Activated CD8-positive, alpha-beta memory T cell treated with anti-CD3 and anti-CD28 coated beads, Interleukin-2, amount 50 U/mL, for 4 hours (primary cell): ENCODE measurements around the gene SGSH.
A peak's percentile ranks its signal among the peaks of the same experiment; 100 is the strongest.
"Not testable (repeated sequence)": the region's sequence is repeated elsewhere in the genome, so short reads cannot be mapped to it uniquely, and the experiment has no call there.

Source experiments
- DNase-seq: peaks from one replicate; pipeline ENCODE4 v3.0.0-alpha.2; 2020

SGSH gene

DNA sequence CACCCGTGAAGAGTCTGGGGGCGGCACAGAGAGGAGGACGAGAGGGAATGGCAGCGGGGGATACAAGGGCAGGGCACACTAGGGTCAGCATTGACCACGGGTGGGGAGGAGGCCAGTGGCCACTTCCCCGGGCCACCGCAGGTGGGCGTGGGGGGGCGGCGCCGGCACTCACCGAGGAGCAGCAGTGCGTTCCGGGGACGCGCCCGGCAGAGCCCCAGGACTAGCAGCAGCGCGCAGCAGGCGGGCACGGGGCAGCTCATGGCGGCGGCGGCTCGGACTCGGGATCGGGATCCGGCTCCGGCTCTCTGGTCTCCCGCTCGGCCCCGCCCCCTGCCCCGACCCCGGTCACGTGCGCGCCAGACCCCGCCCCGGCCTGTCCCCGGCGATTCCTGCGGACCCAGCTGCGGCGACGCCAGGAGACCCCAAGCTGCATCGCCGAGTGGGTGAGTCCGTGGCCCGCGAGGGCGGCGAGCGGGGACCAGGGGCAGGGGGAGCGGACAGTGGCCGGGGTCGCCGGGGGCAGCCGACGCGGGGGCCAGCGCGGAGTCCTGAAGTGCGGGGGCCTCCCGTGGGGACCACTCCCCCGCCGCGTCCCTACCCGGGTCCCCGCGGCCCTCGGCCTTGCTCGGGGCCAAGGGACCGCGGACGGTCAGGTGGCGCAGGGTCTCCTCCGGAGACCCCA lies at the start of gene SGSH, which contains the start of gene SLC26A11:
Gene SGSH (minus strand): TSS at position 280 of the 682 bp plus-strand sequence. CDS start 20 bp downstream, at position 260.
Gene SLC26A11 (plus strand): TSS at position 374 of the 682 bp plus-strand sequence. CDS start 1,134 bp downstream, outside the sequence.
- DNase-seq = peak; percentile 58

DNA sequence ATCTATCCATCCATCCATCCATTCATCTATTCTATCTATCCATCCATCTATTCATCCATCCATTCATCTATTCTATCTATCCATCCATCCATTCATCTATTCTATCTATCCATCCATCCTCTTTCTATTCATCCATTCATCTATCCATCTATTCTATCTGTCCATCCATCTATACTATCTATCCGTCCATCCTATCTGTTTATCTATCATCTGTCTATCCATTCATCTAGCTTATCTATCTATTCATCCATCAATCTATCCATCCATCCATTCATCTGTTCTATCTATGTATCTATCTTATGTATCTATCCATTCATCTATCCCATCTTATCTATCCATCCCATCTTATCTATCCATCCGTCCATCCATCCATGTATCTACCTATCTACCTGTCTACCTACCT lies 49.3 kb upstream of the SGSH start:
- no peak for DNase-seq

DNA sequence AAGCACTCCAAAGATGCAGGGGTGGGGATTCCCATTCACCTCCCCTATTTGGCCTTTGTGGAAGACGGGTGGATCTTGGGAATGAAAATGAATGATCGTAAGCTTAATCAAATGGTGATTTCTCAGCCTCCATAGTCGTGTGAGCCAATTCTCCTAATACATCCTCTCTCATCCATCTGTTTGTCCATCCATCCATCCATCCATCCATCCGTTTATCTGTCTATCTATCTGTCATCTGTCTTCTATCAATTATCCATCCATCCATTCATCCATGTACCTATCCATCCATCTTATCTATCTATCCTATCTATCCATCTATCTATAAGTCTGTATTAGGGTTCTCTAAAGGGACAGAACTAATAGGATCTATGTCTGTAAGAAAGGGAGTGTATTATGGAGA lies 48.3 kb upstream of the SGSH start:
- DNase-seq = no peak

DNA sequence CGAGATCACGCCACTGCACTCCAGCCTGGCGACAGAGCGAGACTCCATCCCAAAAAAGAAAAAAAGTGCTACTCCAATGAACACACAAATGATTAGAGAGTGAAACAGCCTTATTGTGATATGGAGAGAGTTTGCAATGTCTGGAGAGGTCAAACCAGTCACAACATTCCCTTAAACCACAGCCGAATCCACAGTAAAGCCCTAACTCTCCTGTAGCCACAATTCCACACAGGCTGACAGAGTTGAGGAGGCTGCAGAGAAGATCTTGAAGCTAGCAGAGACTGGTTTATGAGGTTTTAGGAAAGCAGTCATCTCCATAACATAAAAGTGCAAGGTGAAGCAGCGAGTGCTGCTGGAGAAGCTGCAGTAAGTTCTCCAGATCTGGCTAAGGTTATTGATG lies 47.3 kb upstream of the SGSH start:
- DNase-seq = no peak

DNA sequence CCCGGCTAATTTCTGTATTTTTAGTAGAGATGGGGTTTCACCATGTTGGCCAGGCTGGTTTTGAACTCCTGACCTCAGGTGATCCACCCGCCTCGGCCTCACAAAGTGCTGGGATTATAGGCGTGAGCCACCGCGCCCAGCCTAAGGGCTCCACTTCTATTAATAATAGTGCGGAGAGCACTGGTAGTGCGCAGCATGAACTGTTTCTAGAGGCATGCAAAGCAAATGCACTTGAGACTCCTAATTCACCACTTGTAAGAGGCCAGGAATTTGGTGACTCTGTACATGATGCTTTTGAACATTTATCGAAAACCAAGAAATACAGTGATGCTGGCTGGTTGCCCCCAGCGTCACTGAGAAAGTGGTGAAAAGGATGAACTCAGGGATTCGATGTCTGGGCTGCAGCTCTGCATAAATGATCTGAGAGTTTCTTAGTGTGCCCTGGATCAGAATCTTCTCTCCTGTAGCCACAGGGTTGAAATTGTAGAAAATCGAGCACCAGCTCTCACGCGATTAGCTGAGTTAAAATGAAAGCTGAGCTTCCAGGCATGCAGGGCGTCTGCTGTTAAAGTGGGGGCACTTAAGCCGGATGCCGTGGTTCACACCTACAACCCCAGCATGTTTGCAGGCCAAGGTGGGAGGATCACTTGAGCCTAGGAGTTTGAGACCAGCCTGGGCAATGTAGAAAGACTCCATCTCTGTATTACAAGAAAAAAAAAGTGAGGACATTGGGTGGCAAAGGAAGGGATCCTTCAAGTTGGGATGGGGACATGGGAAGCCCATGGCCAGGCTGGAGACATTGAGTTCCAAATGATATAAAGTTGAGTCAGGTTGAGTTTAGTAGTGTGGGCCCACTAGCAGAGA lies 45.3 kb upstream of the SGSH start:
- peak; percentile 60 for DNase-seq

DNA sequence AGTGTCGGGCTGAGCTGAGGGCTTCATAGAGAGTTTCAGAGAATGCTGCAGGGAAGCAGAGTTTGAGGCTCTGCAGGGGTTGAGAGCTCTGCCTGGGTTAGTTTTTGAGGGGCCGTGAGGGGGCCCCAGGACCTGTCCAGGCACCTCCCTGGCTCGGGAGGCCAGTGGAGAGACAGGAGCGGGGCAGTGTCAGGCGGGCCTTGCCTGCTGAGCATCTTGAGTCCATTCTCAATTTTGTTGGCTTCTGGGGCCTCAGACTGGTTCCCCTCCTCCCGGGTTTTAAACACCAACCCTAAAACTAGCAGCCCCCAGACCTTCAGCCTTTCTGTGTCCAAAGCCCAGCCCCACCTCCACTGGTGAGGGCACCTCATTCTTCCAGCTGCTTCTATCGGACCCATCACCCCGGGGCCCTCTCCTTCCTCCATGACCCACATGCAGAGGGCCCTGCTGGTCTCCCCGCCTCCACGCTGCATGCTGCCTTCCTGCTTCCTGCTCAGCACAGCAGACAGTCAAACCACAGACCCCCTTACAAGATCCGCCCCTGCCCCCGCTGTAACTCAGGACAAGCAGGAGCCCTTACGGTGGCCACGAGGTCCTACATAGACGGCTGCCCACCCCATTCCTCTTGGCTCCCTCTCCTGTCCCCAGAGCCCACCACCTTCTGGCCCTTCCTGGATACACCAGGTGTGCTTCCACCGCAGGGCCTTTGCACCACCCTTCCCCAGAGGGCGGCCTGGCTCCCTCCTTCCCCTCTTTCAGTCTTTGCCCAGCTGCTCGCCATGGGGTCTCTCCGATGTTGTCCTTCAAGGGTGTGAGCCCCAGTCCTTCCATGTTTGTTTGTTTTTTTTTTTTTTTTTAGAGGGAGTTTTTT lies 44.3 kb upstream of the SGSH start:
- peak; percentile 67 for DNase-seq

DNA sequence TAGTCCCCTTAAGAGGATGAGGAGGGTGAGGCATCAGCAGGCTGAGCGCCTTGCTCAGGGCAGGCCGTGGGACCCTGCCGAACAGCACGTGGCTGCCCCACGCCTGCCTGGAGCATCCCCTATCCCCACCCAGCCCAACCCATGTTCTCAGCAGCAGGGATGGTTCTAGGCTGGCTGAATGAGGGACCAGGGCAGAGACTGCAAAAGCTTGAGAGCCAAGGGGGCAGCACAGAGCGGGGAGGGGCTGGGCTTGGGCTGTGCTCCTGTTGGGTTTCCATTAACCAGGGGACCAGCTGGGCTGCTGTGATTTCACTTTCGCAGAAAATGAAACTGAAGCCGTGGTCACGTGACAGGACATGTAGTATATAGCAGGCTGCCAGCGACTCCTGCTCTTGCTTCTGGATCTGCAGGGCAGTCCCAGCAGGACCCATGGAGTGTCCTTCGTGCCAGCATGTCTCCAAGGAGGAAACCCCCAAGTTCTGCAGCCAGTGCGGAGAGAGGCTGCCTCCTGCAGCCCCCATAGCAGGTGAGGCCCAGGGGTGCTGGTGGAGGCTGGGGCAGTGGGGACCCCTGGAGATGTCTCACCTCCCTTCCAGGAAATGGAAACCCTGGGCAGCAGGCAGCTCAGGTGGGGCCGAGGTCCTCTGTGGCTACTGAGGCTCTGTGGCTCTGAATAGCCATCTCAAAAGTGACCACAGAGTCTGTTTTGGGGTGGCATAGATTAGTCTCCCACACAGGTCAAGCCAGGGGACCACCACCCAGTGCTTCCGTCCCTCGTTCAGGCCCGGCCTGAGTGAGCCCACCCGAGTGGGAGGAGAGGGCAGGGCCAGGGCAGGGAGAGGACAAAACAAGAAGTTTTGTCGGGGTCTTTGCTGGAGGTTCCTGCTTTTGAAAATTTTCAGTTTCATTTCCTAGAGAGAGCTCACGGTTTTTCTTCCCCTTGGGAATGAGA lies 43.4 kb upstream of the SGSH start:
- peak; percentile 81 for DNase-seq

DNA sequence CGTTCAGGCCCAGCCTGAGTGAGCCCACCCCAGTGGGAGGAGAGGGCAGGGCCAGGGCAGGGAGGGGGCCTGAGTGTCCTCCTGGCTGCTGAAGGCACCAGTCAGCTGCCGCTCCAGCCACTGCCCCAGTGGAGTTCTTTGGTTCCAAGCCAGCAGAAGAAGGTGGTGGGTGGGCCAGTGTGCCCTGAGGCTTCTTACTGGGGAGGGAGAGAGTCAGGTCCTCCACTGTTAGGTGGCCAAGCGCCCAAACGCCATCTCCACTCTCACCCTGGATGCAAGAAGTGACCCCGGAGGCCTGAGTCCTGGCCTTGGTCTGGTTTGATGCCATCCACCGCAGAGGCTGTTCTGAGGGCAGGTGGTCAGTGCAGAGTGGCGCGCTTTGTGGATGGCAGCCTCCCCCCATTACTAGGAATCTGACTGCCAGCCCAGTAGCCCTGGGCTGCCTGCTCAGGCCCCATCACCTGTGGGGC lies 42.7 kb upstream of the SGSH start:
- DNase-seq = no peak

DNA sequence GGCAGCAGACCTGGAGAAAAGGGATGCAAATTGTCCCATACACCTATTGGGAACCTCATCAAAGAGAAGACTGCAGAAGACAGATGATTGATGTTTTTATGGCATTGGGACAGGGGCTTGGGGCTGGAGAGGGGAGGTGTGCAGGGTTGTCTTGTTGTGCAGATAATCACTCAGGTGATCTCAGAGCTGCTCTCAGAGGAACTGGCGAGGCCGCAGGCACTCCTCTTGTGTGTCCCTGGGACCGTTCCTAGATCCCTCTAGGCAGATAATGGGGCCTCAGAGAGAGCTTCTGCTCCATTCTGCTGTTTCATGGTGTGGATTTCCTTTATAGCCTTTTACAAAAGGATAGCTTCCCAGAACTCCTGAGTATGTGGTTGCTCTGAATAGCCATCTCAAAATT lies 42.2 kb upstream of the SGSH start:
- DNase-seq = no peak

DNA sequence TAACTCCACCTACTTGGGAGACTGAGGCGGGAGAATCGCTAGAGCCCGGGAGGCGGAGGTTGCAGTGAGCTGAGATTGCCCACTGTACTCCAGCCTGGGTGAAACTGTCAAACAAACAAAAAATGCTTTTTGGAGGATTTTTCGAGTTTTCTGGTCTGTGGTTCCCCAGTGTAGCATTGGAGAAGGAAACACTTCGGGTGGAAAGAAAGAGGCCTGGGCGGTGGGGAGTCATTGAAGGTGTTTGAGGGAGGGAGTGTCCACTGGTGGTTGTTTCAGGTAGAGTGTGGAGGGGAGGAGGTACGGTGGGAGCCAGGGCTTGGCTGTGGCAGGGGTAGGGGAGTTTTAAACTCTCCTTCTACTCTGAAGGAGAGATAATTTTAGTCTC lies 41.8 kb upstream of the SGSH start:
- DNase-seq = no peak

DNA sequence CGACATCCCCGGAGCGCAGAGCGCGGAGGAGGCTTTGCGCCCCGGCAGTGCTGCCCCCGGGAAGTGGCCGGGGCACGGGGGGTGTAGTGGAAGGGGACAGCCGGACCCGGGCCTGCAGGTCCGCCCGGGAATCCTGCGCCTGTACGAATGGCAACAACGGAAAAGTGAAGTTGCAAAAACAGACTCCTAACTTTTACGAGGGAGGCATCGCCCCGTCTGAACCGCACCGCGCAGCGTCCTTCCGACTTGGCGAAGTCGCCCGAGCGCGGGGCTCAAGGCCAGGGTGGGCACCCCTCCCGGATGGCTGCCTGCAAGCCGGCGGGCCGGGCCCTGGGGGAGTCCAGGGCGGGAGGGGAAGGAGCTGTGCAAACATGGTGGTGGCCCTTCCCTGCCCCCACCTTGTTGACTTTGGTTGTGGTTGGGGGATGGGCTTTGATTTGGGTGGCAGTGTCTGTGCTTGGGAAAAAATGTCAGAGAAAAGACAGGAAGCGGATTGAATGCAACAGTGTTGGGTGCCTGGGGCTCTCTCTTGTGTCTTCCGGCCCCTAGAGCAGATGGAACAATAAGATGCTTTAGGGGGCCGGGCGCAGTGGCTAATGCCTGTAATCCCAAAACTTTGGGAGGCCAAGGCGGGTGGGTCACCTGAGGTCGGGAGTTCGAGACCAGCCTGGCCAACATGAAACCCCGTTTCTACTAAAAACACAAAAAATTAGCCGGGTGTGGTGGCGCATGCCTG lies 41.2 kb upstream of the SGSH start:
- DNase-seq = peak; percentile 57

DNA sequence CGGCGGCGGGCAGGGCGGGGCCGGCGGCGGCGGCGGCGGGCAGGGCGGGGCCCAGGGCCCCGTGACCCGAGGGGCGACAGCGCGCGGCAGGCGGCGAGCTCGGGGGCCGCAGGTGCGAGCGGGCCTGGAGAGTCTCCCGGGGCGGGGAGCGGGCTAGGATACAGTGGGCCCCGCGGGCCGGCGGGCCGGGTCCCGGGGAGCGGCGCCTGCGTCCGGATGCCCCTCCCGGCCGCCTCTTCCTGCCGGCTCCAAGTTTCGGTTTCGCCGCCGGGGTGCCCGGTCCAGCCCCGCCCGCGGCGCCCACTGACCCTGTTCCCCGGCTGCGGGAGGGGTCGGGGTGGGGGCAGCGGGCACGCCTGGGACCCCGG lies 40.6 kb upstream of the SGSH start, which contains the start of gene RNF213:
Gene RNF213 (plus strand): TSS at position 62 of the 368 bp plus-strand sequence. CDS start 2,830 bp downstream, outside the sequence.
- DNase-seq = peak; percentile 55

DNA sequence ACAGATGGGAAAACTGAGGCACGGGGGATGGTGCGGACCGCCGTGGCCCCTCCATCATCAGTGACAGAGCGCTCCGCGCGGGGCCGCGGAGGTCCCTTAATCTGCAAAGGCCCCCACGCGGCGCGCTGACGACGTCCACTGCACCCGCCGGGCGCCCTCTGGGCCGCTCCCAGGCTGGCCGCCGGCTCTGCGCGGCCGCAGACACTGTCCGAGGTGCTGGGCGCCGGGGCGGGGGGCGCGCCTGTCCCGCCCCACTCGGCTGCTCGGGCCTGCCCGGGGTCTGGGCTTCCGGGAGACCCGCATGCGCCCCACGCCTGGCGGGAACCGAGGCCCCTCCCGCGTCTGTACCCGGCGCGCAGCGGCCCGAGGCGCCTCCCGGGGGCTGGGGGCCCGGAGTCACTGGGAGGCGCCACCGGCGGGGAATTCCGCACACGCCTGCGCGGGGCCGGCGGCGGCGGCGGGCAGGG lies 40.0 kb upstream of the SGSH start:
- peak; percentile 82 for DNase-seq

DNA sequence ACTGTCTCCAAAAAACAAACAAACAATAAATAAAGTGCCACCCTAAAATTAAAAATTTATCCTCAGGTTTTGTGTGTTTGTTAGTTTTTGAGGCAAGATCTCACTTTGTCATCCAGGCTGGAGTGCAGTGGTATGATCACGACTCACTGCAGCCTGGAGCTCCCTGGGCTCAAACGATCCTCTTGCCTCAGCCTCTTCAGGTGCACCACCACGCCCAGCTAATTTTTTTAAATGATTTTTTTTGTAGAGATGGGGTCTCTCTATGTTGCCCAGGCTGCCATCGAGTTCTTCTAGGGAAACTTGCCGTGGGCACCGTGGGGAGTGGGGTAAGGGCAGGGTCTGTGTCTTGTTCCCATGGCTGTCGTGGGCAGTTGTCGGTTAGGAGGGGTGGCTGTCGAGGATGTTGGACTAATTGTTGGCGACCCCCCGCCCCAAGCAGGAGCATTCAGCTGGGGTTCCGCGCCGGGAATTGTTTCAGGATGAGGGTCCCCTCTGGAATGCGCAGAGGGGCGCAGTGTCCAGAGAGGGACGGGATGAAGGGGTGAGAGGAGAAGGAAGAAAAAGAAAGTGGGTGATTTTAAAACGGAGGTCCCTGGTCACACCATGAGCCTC lies 39.4 kb upstream of the SGSH start:
- DNase-seq = no peak

DNA sequence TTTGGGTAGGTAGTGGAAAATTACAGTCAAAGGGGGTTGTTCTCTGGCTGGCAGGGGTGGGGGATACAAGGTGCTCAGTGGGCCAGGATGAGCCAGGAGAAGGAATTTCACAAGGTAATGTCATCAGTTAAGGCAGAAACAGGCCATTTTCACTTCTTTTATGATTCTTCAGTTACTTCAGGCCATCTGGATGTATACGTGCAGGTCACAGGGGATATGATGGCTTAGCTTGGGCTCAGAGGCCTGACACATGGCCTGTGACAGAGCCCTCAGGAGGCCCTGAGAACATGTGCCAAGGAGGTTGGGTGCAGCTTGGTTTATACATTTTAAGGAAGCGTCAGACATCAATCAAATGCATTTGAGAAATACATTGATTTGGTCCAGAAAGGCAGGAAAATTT lies 38.2 kb upstream of the SGSH start:
- DNase-seq = not testable (repeated sequence)

DNA sequence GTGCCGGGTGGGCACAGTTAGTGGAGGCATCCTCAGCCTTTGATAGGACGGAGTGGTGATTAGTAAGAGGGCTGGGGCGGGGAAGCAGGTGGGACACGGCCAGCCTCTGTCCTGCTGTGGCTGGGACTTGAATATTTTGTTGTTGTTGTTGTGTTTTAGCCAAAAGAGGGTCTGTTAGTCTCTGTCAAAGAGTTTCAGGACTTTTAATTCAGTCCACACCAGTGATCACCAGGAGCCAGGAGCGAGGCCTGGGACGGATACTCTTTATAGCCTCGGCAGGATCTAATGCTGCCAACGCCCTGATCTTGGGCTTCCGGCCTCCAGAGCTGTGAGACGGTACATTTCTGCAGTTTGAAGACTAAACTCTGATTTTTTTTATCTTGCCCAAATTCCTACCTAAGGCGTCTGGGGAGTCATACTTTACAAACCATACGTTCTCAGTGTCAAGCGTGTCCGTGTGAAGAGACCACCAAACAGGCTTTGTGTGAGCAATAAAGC lies 37.6 kb upstream of the SGSH start:
- DNase-seq = no peak

DNA sequence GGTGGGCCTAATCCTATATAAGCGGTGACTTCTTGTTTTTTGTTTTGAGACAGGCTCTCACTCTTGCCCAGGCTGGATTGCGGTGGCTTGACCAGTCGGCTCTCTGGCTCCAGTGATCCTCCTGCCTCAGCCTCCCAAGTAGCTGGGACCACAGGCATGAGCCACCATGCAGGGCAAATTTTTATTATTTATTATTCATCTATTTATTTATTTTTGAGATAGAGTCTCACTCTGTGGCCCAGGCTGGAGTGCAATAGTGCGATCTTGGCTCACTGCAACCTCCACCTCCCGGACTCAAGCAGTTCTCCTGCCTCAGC lies 35.9 kb upstream of the SGSH start:
- no peak for DNase-seq

DNA sequence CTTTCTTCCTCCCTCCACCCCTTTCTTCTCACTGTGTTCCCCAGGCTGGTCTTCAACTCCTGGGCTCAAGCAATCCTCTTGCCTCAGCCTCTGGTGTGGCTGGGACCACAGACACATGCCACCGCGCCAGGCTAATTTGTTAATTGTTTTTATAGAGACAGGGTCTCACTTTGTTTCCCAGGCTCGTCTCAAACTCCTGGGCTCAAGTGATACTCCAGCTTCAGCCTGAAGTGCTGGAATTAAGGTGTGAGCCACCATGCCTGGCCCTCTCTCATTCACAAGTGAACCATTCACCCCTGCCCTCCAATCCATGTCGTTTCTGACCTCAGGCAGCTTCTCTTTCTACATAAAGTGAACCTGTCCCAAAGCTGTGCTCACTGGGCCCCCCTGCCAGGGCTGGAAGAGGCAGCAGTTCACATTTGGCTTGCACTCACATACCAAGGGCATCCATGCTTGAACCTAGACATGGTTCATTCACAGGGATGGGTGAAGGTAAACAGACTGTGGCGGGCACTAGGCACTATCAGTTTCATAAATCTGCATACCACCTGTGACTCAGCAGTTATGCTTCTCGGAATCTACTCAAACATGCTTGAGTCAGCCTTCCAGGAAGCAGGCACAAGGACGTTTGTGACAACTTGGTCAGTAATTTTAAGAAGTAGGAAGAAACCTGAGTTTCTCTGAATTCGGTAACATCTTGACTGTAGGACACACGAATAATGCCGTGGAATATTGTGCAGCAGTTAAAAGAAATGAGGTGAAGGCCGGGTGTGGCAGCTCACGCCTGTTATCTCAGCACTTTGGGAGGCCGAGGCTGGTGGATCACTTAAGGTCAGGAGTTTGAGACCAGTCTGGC lies 34.5 kb upstream of the SGSH start:
- DNase-seq = peak; percentile 53

DNA sequence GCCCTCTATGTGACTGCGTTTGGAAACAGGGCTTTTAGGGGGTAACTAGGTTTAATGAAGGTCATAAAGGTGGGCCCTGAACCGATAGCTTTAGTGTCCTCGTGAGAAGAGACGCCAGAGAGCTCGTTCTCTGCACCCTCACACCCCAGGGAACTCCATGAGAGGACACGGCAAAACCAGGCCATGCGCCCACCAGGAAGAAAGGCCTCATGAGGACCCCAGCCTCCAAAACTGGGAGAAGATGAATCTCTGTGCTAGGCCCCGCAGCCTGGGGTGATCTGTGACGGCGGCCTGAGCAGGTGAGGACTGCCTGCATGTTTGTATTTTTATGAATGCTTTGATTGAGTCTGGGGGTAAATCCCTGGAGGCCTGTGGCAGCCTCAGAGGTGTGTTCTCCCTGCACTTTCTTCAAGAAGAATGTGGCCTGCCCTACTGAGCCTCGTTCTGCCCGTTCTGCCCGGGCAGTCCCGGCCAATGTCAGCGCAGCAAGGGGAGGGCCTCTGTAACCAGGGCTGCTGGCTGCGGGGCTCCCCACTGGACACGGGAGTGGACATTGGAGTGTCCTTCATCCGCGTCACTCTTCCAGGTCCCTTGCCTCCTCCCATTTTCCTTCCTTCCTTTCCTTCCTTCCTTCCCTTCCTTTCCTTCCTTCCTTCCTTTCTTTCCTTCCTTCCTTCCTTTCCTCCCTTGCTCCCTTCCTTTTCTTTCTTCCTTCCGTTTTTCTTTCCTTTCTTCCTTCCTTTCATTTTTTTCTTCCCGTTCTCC lies 33.7 kb upstream of the SGSH start:
- no peak for DNase-seq
